ENCODE measurements around the gene NR2F6. TPM values are rescaled to one million over a fixed set of nuclear protein-coding genes. Genes with fewer than 3 reads are reported as not detected.

The NR2F6 gene
- total RNA-seq, 4 donors from 2014 or later = 7.1 to 47.7 (median 10.7) TPM

- TF ChIP-seq, protein P1, sequence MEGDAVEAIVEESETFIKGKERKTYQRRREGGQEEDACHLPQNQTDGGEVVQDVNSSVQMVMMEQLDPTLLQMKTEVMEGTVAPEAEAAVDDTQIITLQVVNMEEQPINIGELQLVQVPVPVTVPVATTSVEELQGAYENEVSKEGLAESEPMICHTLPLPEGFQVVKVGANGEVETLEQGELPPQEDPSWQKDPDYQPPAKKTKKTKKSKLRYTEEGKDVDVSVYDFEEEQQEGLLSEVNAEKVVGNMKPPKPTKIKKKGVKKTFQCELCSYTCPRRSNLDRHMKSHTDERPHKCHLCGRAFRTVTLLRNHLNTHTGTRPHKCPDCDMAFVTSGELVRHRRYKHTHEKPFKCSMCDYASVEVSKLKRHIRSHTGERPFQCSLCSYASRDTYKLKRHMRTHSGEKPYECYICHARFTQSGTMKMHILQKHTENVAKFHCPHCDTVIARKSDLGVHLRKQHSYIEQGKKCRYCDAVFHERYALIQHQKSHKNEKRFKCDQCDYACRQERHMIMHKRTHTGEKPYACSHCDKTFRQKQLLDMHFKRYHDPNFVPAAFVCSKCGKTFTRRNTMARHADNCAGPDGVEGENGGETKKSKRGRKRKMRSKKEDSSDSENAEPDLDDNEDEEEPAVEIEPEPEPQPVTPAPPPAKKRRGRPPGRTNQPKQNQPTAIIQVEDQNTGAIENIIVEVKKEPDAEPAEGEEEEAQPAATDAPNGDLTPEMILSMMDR (IDR thresholded peaks at IDR 0.05; ENCODE audit: low read depth) = no peak
These were observed 10.8 kb downstream of the NR2F6 start for GRCh38 chr19:17234911-17235299.

DNA sequence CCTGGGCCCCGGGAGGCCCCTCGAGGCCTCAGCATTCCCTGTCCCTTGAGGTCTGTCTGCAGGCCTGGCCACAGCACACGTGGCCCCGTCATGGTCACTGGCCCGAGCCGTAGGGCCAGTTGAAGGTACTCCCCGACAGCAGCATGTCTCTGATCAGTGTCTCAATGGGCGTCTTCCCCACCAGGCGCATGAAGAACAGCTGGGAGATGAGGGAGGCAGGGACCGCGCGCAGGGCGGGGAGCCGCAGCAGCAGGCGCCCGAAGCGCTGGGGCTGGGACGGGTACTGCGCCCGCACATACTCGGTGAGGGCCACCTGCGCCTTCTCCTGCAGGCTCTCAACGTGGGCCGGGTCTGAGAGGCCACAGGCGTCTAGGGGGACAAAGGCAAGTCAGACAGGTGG lies 13.5 kb downstream of the NR2F6 start:
- TF ChIP-seq, protein P1 (IDR thresholded peaks at IDR 0.05; ENCODE audit: low read depth) = no peak

DNA sequence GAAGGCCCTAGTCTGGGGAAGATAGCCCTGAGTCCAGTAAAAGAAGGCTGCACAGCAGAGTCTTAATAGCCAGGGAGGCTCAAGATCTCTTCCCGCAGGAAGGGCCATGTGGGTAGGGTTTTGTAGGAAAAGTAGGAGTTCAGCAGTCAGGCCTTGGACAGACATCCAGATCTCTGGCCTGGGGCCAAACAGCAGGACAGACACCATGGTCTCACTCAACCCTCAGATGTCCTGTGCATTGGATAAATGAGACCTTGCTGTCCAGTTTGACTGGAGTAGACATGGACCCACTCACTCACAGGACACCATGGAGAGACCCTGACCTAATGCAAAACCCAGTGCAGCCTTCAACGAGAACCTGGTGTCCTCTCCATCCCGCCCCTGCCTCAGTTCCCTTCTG lies 15.8 kb downstream of the NR2F6 start:
- TF ChIP-seq, protein P1 (IDR thresholded peaks at IDR 0.05; ENCODE audit: low read depth) = no peak

DNA sequence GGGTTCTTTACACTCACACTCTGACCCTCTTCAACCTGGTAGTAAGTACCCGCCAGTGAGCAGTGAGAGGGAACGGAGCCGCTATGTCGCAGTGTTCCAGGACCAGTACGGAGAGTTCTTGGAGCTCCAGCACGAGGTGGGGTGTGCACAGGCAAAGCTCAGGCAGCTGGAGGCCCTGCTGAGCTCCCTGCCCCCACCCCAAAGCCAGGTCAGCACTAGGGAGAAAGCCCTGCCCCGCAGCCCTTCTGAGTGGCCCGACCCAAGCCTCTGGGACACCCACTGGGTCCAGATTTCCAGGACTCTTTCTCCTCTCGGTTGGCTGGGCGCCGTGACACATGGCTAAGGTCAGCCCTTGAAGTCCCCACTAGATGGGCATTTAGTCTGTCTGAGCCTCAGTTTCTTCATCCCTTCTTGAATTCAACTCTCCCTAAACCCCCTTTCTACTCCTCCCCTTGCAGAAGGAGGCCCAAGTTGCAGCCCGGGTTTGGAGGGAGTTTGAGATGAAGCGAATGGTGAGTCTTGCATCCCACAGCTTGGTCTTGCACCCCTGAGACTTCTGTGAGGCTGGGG lies 17.8 kb downstream of the NR2F6 start:
- TF ChIP-seq, protein P1 (IDR thresholded peaks at IDR 0.05; ENCODE audit: low read depth) = no peak

- TF ChIP-seq, protein P1 (IDR thresholded peaks at IDR 0.05; ENCODE audit: low read depth) = no peak
These were observed 19.5 kb downstream of the NR2F6 start, which contains the start of gene OCEL1 for GRCh38 chr19:17226002-17226933. Gene OCEL1 (plus strand): TSS chr19:17226226. CDS start chr19:17226248, 22 bp downstream.

GRCh38 chr19:17225053-17225452 lies 20.7 kb downstream of the NR2F6 start:
- TF ChIP-seq, protein P1 (IDR thresholded peaks at IDR 0.05; ENCODE audit: low read depth) = no peak

GRCh38 chr19:17220207-17220758 lies 25.4 kb downstream of the NR2F6 start:
- TF ChIP-seq, protein P1 (IDR thresholded peaks at IDR 0.05; ENCODE audit: low read depth) = no peak
